Hepatocyte (in vitro differentiated cells): ENCODE results near the gene CALY. TPM values are rescaled to one million over a fixed set of nuclear protein-coding genes. Genes with fewer than 3 reads are reported as not detected.

Experiments used
- DNase-seq: peaks from one replicate; pipeline ENCODE4 v3.0.0-alpha.2; 2016; ENCODE audit warnings: low spot score
- H2AFZ ChIP-seq: fragments of 200-600 bp; sonication (generic); 2 replicates; pipeline ENCODE4 v1.6.0; 2016; ENCODE audit warnings: antibody characterized with exemption, mild to moderate bottlenecking
- H3K27ac ChIP-seq: fragments of 200-600 bp; sonication (generic); 2 replicates; pipeline ENCODE4 v1.5.1; 2016; ENCODE audit warnings: mild to moderate bottlenecking
- H3K27me3 ChIP-seq: fragments of 200-600 bp; sonication (generic); 2 replicates; pipeline ENCODE4 v1.6.1; 2016
- H3K36me3 ChIP-seq: fragments of 200-600 bp; sonication (generic); replicated peaks from 2 replicates; pipeline ENCODE4 v1.5.1; 2016; ENCODE audit warnings: low read depth; ENCODE audit not compliant: insufficient read depth
- H3K4me1 ChIP-seq: fragments of 200-600 bp; sonication (generic); 2 replicates; pipeline ENCODE4 v1.5.1; 2016; ENCODE audit warnings: mild to moderate bottlenecking, moderate library complexity; ENCODE audit not compliant: insufficient read depth
- H3K4me2 ChIP-seq: fragments of 200-600 bp; sonication (generic); 2 replicates; pipeline ENCODE4 v1.6.0; 2016
- H3K4me3 ChIP-seq: fragments of 200-600 bp; sonication (generic); 2 replicates; pipeline ENCODE4 v1.5.1; 2016; ENCODE audit warnings: mild to moderate bottlenecking
- H3K79me2 ChIP-seq: fragments of 200-600 bp; sonication (generic); 2 replicates; pipeline ENCODE4 v1.6.0; 2017; ENCODE audit warnings: mild to moderate bottlenecking
- H3K9me2 ChIP-seq: fragments of 200-600 bp; sonication (generic); replicated peaks from 2 replicates; pipeline ENCODE4 v1.6.0; 2017; ENCODE audit warnings: mild to moderate bottlenecking; ENCODE audit not compliant: insufficient read depth
- H3K9me3 ChIP-seq: fragments of 200-600 bp; sonication (generic); 2 replicates; pipeline ENCODE4 v1.5.1; 2016; ENCODE audit warnings: low read depth, mild to moderate bottlenecking
- H4K20me1 ChIP-seq: fragments of 200-600 bp; sonication (generic); 2 replicates; pipeline ENCODE4 v1.6.0; 2016; ENCODE audit warnings: mild to moderate bottlenecking; ENCODE audit not compliant: insufficient read depth, poor library complexity, severe bottlenecking
- EZH2 ChIP-seq: fragments of 200-600 bp; sonication (generic); IDR thresholded peaks from 2 replicates; pipeline ENCODE4 v1.6.1; 2016; ENCODE audit warnings: antibody characterized with exemption, mild to moderate bottlenecking, borderline replicate concordance
- EZH2phosphoT487 ChIP-seq: fragments of 200-600 bp; sonication (generic); IDR thresholded peaks from one replicate; pipeline ENCODE4 v1.6.1; 2018; ENCODE audit warnings: antibody characterized with exemption, mild to moderate bottlenecking, low read depth, moderate library complexity; ENCODE audit not compliant: unreplicated experiment, severe bottlenecking
- WGBS: methylation state at CpG from one replicate; pipeline ENCODE4 v1.1.6; 2016; ENCODE audit warnings: low lambda C conversion rate; ENCODE audit errors: missing lambda C conversion rate; 5-methylcytosine and 5-hydroxymethylcytosine counted together
- polyA plus RNA-seq: library from polyadenylated mRNA; unstranded; fragments of >200 nt; fragmentation: Nextera tagmentation; extraction: Ambion mirVana; gene quantifications from 2 replicates; pipeline ENCODE4 v1.2.1, GENCODE V29; 2016
- total RNA-seq: library from RNA; depleted of rRNA; stranded (reverse); fragments of >200 nt; gene quantifications from 2 replicates; pipeline ENCODE4 v1.2.3, GENCODE V29; 2014
- TF ChIP-seq, protein P1 (sequence below): fragments of 200-600 bp; sonication (generic); IDR thresholded peaks from 2 replicates; pipeline ENCODE4 v1.5.1; 2016; ENCODE audit warnings: antibody characterized with exemption, mild to moderate bottlenecking; ENCODE audit not compliant: poor library complexity

CALY gene
- total and polyA plus RNA-seq, 2 experiments from 2014 or later = 2.3 to 3.7 TPM

DNA sequence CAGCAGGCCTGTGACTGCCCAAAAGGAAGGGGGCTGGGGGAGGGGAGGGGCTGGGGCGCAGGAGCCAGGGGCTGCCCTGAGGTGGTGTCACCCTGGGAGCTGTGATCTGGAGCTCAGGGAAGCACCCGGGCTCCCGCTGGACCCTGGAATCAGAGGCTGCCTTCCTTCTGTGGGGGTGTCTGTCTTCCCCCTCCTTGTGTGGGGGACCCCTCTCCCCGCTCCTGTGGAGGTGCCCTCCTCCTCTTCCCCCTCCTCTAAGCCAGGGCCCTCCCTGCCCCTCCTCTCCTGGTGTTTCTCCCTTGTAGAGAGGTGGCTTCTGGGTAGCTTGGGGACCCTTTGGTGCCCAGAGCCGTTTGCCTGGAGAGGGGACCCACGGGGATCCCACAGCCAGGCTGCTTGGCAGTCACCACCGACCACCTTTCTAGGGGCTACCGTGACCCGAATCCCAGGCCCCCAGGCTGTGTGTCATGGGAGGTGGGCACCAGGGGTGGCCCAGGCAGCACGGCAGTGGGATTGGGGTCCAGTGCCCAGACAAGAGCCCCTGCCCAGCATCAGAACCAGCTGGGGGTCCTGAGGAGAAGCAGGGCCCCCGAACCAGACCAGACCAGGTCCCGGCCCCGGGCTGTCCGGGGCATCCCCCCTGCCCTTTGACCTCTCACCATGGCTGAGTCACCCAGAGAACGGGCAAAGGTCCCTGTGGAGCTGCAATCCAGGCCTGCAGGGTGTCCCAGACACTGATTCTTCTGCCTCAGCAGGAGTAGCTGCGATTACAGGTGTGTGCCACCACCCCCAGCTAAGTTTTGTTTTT is 11.2 kb upstream of the CALY start:
- H3K36me3 ChIP-seq = no peaks in the 10 kb centered on the region
- no peaks in the 10 kb centered on the region for H4K20me1 ChIP-seq
- H3K4me3 ChIP-seq = no peak overlapping the region
- H3K4me2 ChIP-seq = peak overlapping the region; percentile 65
- H3K27ac ChIP-seq = peak overlapping the region; percentile 79
- H2AFZ ChIP-seq = no peak overlapping the region
- peaks cover 5% of the 10 kb centered on the region for H3K4me1 ChIP-seq
- no peaks in the 10 kb centered on the region for H3K9me3 ChIP-seq
- no peaks in the 10 kb centered on the region for H3K79me2 ChIP-seq
- no peak for TF ChIP-seq EZH2phosphoT487
- TF ChIP-seq, protein P1, sequence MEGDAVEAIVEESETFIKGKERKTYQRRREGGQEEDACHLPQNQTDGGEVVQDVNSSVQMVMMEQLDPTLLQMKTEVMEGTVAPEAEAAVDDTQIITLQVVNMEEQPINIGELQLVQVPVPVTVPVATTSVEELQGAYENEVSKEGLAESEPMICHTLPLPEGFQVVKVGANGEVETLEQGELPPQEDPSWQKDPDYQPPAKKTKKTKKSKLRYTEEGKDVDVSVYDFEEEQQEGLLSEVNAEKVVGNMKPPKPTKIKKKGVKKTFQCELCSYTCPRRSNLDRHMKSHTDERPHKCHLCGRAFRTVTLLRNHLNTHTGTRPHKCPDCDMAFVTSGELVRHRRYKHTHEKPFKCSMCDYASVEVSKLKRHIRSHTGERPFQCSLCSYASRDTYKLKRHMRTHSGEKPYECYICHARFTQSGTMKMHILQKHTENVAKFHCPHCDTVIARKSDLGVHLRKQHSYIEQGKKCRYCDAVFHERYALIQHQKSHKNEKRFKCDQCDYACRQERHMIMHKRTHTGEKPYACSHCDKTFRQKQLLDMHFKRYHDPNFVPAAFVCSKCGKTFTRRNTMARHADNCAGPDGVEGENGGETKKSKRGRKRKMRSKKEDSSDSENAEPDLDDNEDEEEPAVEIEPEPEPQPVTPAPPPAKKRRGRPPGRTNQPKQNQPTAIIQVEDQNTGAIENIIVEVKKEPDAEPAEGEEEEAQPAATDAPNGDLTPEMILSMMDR = no peak
- TF ChIP-seq EZH2 = no peak
- no peaks in the 10 kb centered on the region for H3K27me3 ChIP-seq
- H3K9me2 ChIP-seq = no peaks in the 10 kb centered on the region
- peak; percentile 71 for DNase-seq
- 65% methylated on average over 12 of the region's 16 CpGs for WGBS

DNA sequence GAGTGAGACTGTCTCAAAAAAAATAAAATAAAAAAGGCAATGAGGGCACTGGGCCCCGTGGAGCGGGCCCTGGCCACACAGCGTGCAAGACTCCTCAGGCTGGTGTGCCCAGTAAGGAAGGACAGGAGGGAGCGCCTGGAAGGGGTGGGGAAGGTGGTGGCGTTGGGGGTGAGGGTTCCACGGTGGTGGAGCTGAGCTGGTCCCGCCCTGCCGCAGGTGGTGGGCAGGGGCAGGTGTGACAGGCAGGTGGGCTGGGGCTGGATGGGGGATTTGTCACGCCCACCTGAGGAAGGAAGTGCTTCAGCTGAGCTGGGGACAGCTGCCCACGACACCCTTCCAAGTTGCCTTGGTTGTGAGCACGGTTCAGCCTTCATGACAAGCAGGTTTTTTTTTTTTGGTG is 9.7 kb upstream of the CALY start:
- TF ChIP-seq EZH2phosphoT487 = no peak
- TF ChIP-seq, protein P1 = no peak
- no peak for TF ChIP-seq EZH2
- Histone ChIP-seq H3K4me2 (no peak overlapping the region), H2AFZ (no peak overlapping the region), H3K4me1 (peaks cover 5% of the 10 kb centered on the region), H3K27me3 (no peaks in the 10 kb centered on the region), H3K36me3 (no peaks in the 10 kb centered on the region), H3K27ac (no peak overlapping the region), H3K4me3 (no peak overlapping the region), H3K79me2 (no peaks in the 10 kb centered on the region), H3K9me2 (no peaks in the 10 kb centered on the region), H3K9me3 (no peaks in the 10 kb centered on the region), H4K20me1 (no peaks in the 10 kb centered on the region)
- no peak for DNase-seq
- WGBS = 82% methylated on average over 8 of the region's 11 CpGs

DNA sequence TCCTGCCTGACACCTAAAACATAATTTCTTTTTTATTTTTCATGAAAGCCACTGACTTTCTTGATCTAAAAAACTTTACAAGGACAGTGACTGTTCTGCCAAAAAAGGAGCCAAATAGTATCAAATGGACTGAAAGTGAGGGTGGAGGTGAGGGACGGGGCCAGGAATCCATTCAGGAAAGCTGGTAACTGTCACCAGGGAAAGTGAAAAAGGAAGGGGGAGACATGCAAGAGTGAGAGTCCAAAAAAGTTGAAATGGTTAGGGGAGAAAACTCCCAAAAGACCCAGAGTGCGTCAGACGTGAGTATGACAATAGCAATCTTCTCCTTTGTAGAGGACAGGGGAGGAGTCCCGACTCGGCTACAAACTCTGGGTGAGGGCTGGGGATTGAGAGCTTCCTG is 7.5 kb upstream of the CALY start:
- Histone ChIP-seq H3K9me3 (no peaks in the 10 kb centered on the region), H3K4me1 (peaks cover 5% of the 10 kb centered on the region), H3K36me3 (no peaks in the 10 kb centered on the region), H3K9me2 (no peaks in the 10 kb centered on the region), H3K27ac (no peak overlapping the region), H4K20me1 (no peaks in the 10 kb centered on the region), H2AFZ (no peak overlapping the region), H3K4me3 (no peak overlapping the region), H3K79me2 (no peaks in the 10 kb centered on the region), H3K4me2 (no peak overlapping the region), H3K27me3 (no peaks in the 10 kb centered on the region)
- 83% methylated on average over 5 of the region's 5 CpGs for WGBS
- TF ChIP-seq, protein P1 = no peak
- TF ChIP-seq EZH2 (no peak), EZH2phosphoT487 (no peak)
- DNase-seq = no peak
